GM23338 (cell line): ENCODE results near the gene SRI. TPM values are rescaled to one million over a fixed set of nuclear protein-coding genes. Genes with fewer than 3 reads are reported as not detected.

Experiments used
- ATAC-seq: fragments of 200-7000 bp; cut with Tn5 transposase; 3 replicates; pipeline ENCODE4 v1.9.1; 2020
- DNase-seq: peaks from one replicate; pipeline ENCODE4 v3.0.0-alpha.2; 2015; ENCODE audit warnings: low spot score
- H2AFZ ChIP-seq: fragments of 200-600 bp; sonication (generic); 2 replicates; pipeline ENCODE4 v1.8.0; 2016; ENCODE audit warnings: antibody characterized with exemption, mild to moderate bottlenecking, moderate library complexity
- H3F3A ChIP-seq: fragments of 200-600 bp; sonication (generic); replicated peaks from 2 replicates; pipeline ENCODE4 v1.8.0; 2017; ENCODE audit warnings: antibody characterized with exemption, mixed run types, low read depth
- H3K27ac ChIP-seq: fragments of 200-600 bp; sonication (generic); 2 replicates; pipeline ENCODE4 v1.6.1; 2016; ENCODE audit warnings: low read depth
- H3K27me3 ChIP-seq: fragments of 200-600 bp; sonication (generic); 2 replicates; pipeline ENCODE4 v1.8.0; 2016; ENCODE audit warnings: mild to moderate bottlenecking, mixed run types, moderate library complexity; ENCODE audit not compliant: insufficient read depth
- H3K36me3 ChIP-seq: fragments of 200-600 bp; sonication (generic); 2 replicates; pipeline ENCODE4 v1.8.0; 2016; ENCODE audit warnings: mild to moderate bottlenecking; ENCODE audit not compliant: insufficient read depth
- H3K4me1 ChIP-seq: fragments of 200-600 bp; sonication (generic); 2 replicates; pipeline ENCODE4 v1.8.0; 2016; ENCODE audit warnings: mild to moderate bottlenecking, moderate library complexity; ENCODE audit not compliant: insufficient read depth
- H3K4me2 ChIP-seq: fragments of 200-600 bp; sonication (generic); 2 replicates; pipeline ENCODE4 v1.7.1; 2017; ENCODE audit warnings: mixed run types
- H3K4me3 ChIP-seq: fragments of 200-600 bp; sonication (generic); 2 replicates; pipeline ENCODE4 v1.6.1; 2016; ENCODE audit warnings: mixed run types
- H3K79me2 ChIP-seq: fragments of 200-600 bp; sonication (generic); replicated peaks from 2 replicates; pipeline ENCODE4 v1.8.0; 2017; ENCODE audit warnings: mild to moderate bottlenecking; ENCODE audit not compliant: insufficient read depth
- H3K9me2 ChIP-seq: fragments of 200-600 bp; sonication (generic); 2 replicates; pipeline ENCODE4 v1.8.0; 2017; ENCODE audit not compliant: insufficient read depth
- H4K20me1 ChIP-seq: fragments of 200-600 bp; sonication (generic); replicated peaks from 2 replicates; pipeline ENCODE4 v1.8.0; 2017; ENCODE audit warnings: mild to moderate bottlenecking; ENCODE audit not compliant: insufficient read depth
- H3K27ac Mint-ChIP-seq: 2 replicates; pipeline ENCODE4 v1.8.0; 2020; ENCODE audit warnings: inconsistent platforms, mild to moderate bottlenecking, moderate library complexity, mixed read lengths
- H3K27me3 Mint-ChIP-seq: 3 replicates; pipeline ENCODE4 v1.8.0; 2022; ENCODE audit warnings: low read depth, mild to moderate bottlenecking, moderate library complexity, mixed read lengths, inconsistent platforms; ENCODE audit not compliant: insufficient read depth, poor library complexity
- H3K36me3 Mint-ChIP-seq: 3 replicates; pipeline ENCODE4 v1.8.0; 2021; ENCODE audit warnings: low read depth, mild to moderate bottlenecking, inconsistent platforms, moderate library complexity, mixed read lengths
- H3K4me1 Mint-ChIP-seq: 3 replicates; pipeline ENCODE4 v1.8.0; 2020; ENCODE audit warnings: mild to moderate bottlenecking, inconsistent platforms, mixed read lengths
- H3K4me3 Mint-ChIP-seq: 3 replicates; pipeline ENCODE4 v1.8.0; 2021; ENCODE audit warnings: moderate library complexity, mild to moderate bottlenecking, inconsistent platforms, mixed read lengths
- H3K9me3 Mint-ChIP-seq: 3 replicates; pipeline ENCODE4 v1.8.0; 2020; ENCODE audit warnings: moderate library complexity, mild to moderate bottlenecking, inconsistent platforms, mixed read lengths
- CTCF ChIP-seq, 2 experiments: fragments of 200-600 bp in 1 of 2; sonication (generic) in 1 of 2; conservative IDR thresholded peaks; 2 replicates each; pipeline versions ENCODE4 v1.5.1 to v1.6.1; 2016 to 2017; ENCODE audit warnings: antibody characterized with exemption in 2 of 2, low read depth in 2 of 2, mild to moderate bottlenecking in 2 of 2, moderate library complexity in 1 of 2
- ETS1 ChIP-seq: IDR thresholded peaks from 2 replicates; pipeline ENCODE4 v1.6.1; 2016; ENCODE audit warnings: antibody characterized with exemption
- JUNB ChIP-seq: IDR thresholded peaks from one replicate; pipeline ENCODE4 v1.6.1; 2016; ENCODE audit warnings: antibody characterized with exemption; ENCODE audit not compliant: unreplicated experiment
- POLR2AphosphoS5 ChIP-seq: IDR thresholded peaks from 2 replicates; pipeline ENCODE4 v1.6.1; 2016; ENCODE audit warnings: antibody characterized with exemption, low read depth
- REST ChIP-seq: IDR thresholded peaks from one replicate; pipeline ENCODE4 v1.6.1; 2018; ENCODE audit warnings: antibody characterized with exemption; ENCODE audit not compliant: unreplicated experiment
- STAT1 ChIP-seq: IDR thresholded peaks from one replicate; pipeline ENCODE4 v1.6.1; 2016; ENCODE audit warnings: antibody characterized with exemption; ENCODE audit not compliant: unreplicated experiment
- ZNF462 ChIP-seq: fragments of 250-450 bp; sonication (Bioruptor Pico); IDR thresholded peaks from 2 replicates; pipeline ENCODE4 v1.5.0; 2020; ENCODE audit warnings: mild to moderate bottlenecking, moderate library complexity
- polyA plus RNA-seq: library from polyadenylated mRNA; unstranded; fragments of >200 nt; fragmentation: Nextera tagmentation; extraction: Ambion mirVana; gene quantifications from 2 replicates; pipeline ENCODE4 v1.2.1, GENCODE V29; 2016
- total RNA-seq: library from RNA; depleted of rRNA; stranded (reverse); fragments of >200 nt; shearing (Covaris generic); gene quantifications from 2 replicates; pipeline ENCODE4 v1.2.3, GENCODE V29; 2014

SRI gene
- total and polyA plus RNA-seq, 2 experiments from 2014 or later = 141 to 321 TPM

GRCh38 chr7:88201305-88201704, 18.5 kb downstream of the SRI start:
- peak overlapping the region; percentile 64; the same call in 1 of the 2 replicates for H3K27ac ChIP-seq
- Mint-ChIP-seq H3K36me3 (peaks cover 28% of the 10 kb centered on the region), H3K27me3 (no peaks in the 10 kb centered on the region), H3K27ac (peak overlapping the region; percentile 80), H3K9me3 (no peaks in the 10 kb centered on the region), H3K4me1 (peaks cover 39% of the 10 kb centered on the region), H3K4me3 (no peak overlapping the region; the same call in 2 of the 3 replicates)
- H3K4me1 ChIP-seq = peaks cover 29% of the 10 kb centered on the region
- ATAC-seq (peak; percentile 51), DNase-seq (peak; percentile 17)
- H3K36me3 ChIP-seq = peaks cover 15% of the 10 kb centered on the region
- H3K79me2 ChIP-seq = no peaks in the 10 kb centered on the region
- 0 out of 2 replicates have a peak overlapping the region, but pooled peaks have one; percentile 1 for H3K4me3 ChIP-seq
- H3K27me3 ChIP-seq = no peaks in the 10 kb centered on the region
- H3K4me2 ChIP-seq = peak overlapping the region; percentile 48
- H2AFZ ChIP-seq = no peak overlapping the region
- no peak for TF ChIP-seq REST
- no peak for TF ChIP-seq STAT1
- TF ChIP-seq JUNB = no peak
- TF ChIP-seq ETS1 = no peak
- no peak for TF ChIP-seq CTCF (conservative IDR thresholded peaks at IDR 0.05; ENCODE audit: low read depth in 2 of 2)
- TF ChIP-seq ZNF462 (CRISPR knock-in tag) = no peak
- TF ChIP-seq POLR2AphosphoS5 = no peak
- no peaks in the 10 kb centered on the region for H4K20me1 ChIP-seq
- H3F3A ChIP-seq = no peaks in the 10 kb centered on the region
- no peaks in the 10 kb centered on the region for H3K9me2 ChIP-seq
